GM12874 (cell line): ENCODE results near the gene CBLL2.

ENCODE experiments used
- CTCF ChIP-seq: IDR thresholded peaks from 2 replicates; pipeline ENCODE4 v1.5.1; 2011; ENCODE audit warnings: low read depth, mild to moderate bottlenecking, control low read depth, low read length, moderate library complexity; ENCODE audit not compliant: insufficient read depth

Gene CBLL2

GRCh38 chrX:22272613-22273012 lies at the start of gene CBLL2:
Gene CBLL2, plus strand, starts transcription at chrX:22272913. Its CDS starts 79 bp downstream, at chrX:22272992.
- TF ChIP-seq CTCF, result no peak

- TF ChIP-seq CTCF, result no peak
Measured at GRCh38 chrX:22234380-22234779, 38.3 kb upstream of the CBLL2 start.

GRCh38 chrX:22237479-22237878 lies 35.2 kb upstream of the CBLL2 start:
- TF ChIP-seq CTCF, result no peak

GRCh38 chrX:22246620-22247019 lies 26.1 kb upstream of the CBLL2 start:
- TF ChIP-seq CTCF, result no peak

- TF ChIP-seq CTCF, result no peak
Measured at GRCh38 chrX:22247169-22247568, 25.5 kb upstream of the CBLL2 start.

GRCh38 chrX:22248401-22248800 lies 24.3 kb upstream of the CBLL2 start:
- TF ChIP-seq CTCF, result no peak

- TF ChIP-seq CTCF, result no peak
Measured at GRCh38 chrX:22249371-22249770, 23.3 kb upstream of the CBLL2 start.

- no peak for TF ChIP-seq CTCF
Measured at GRCh38 chrX:22268706-22269105, 4.0 kb upstream of the CBLL2 start.
